GM23248 (cell line): ENCODE data around the gene PDE10A. TPM values are rescaled to one million over a fixed set of nuclear protein-coding genes. Genes with fewer than 3 reads are reported as not detected.

Source experiments
- DNase-seq: peaks from one replicate; pipeline ENCODE4 v3.0.0-alpha.2; 2015
- H2AFZ ChIP-seq: fragments of 200-600 bp; sonication (generic); 2 replicates; pipeline ENCODE4 v1.6.1; 2016; ENCODE audit warnings: antibody characterized with exemption
- H3F3A ChIP-seq: fragments of 200-600 bp; sonication (generic); 2 replicates; pipeline ENCODE4 v1.6.1; 2016; ENCODE audit warnings: mild to moderate bottlenecking, antibody characterized with exemption, mixed run types; ENCODE audit not compliant: insufficient read depth
- H3K27ac ChIP-seq: fragments of 200-600 bp; sonication (generic); 2 replicates; pipeline ENCODE4 v1.5.1; 2016; ENCODE audit warnings: mild to moderate bottlenecking
- H3K27me3 ChIP-seq: fragments of 200-600 bp; sonication (generic); replicated peaks from 2 replicates; pipeline ENCODE4 v1.6.1; 2016; ENCODE audit warnings: mild to moderate bottlenecking; ENCODE audit not compliant: insufficient read depth
- H3K36me3 ChIP-seq: fragments of 200-600 bp; sonication (generic); 2 replicates; pipeline ENCODE4 v1.6.1; 2016; ENCODE audit warnings: low read depth, mild to moderate bottlenecking
- H3K4me1 ChIP-seq: fragments of 200-600 bp; sonication (generic); 2 replicates; pipeline ENCODE4 v1.6.1; 2016; ENCODE audit warnings: mild to moderate bottlenecking; ENCODE audit not compliant: insufficient read depth
- H3K4me2 ChIP-seq: fragments of 200-600 bp; sonication (generic); one replicate; pipeline ENCODE4 v1.6.1; 2016; ENCODE audit warnings: mild to moderate bottlenecking; ENCODE audit not compliant: unreplicated experiment
- H3K4me3 ChIP-seq: fragments of 200-600 bp; sonication (generic); 2 replicates; pipeline ENCODE4 v1.5.1; 2016; ENCODE audit warnings: mild to moderate bottlenecking
- H3K79me2 ChIP-seq: fragments of 200-600 bp; sonication (generic); 2 replicates; pipeline ENCODE4 v1.6.1; 2016; ENCODE audit warnings: mild to moderate bottlenecking; ENCODE audit not compliant: insufficient read depth
- H3K9ac ChIP-seq: fragments of 200-600 bp; sonication (generic); 2 replicates; pipeline ENCODE4 v1.6.1; 2016; ENCODE audit warnings: mild to moderate bottlenecking
- H3K9me2 ChIP-seq: fragments of 200-600 bp; sonication (generic); 2 replicates; pipeline ENCODE4 v1.6.1; 2016; ENCODE audit warnings: mixed run types, mild to moderate bottlenecking, moderate library complexity; ENCODE audit not compliant: insufficient read depth
- H3K9me3 ChIP-seq: fragments of 200-600 bp; sonication (generic); one replicate; pipeline ENCODE4 v1.6.1; 2017; ENCODE audit warnings: low read depth
- H4K20me1 ChIP-seq: fragments of 200-600 bp; sonication (generic); 2 replicates; pipeline ENCODE4 v1.6.0; 2016; ENCODE audit not compliant: insufficient read depth
- EZH2 ChIP-seq: fragments of 200-600 bp; sonication (generic); IDR thresholded peaks from 2 replicates; pipeline ENCODE4 v1.6.1; 2018; ENCODE audit warnings: antibody characterized with exemption, mild to moderate bottlenecking; ENCODE audit not compliant: insufficient read depth, poor library complexity, severe bottlenecking
- EZH2phosphoT487 ChIP-seq: fragments of 200-600 bp; sonication (generic); IDR thresholded peaks from 2 replicates; pipeline ENCODE4 v1.6.1; 2018; ENCODE audit warnings: antibody characterized with exemption, moderate library complexity, mild to moderate bottlenecking, low read depth; ENCODE audit not compliant: insufficient read depth
- WGBS, 2 experiments: methylation state at CpG; one replicate each; pipeline ENCODE4 v1.1.6; 2015 to 2017; ENCODE audit warnings: low lambda C conversion rate in 2 of 2, low coverage in 1 of 2; ENCODE audit errors: missing lambda C conversion rate in 2 of 2; 5-methylcytosine and 5-hydroxymethylcytosine counted together
- in situ Hi-C: fragments of 300-500 bp; cut with MboI; formaldehyde crosslinking; loops from 2 replicates; pipeline ENCODE4 v1.15.0; 2020
- polyA plus RNA-seq: library from polyadenylated mRNA; unstranded; fragments of >200 nt; fragmentation: Nextera tagmentation; extraction: Ambion mirVana; gene quantifications from 2 replicates; pipeline ENCODE4 v1.2.1, GENCODE V29; 2016
- total RNA-seq: library from RNA; depleted of rRNA; stranded (reverse); fragments of >200 nt; shearing (Covaris generic); gene quantifications from 2 replicates; pipeline ENCODE4 v1.2.3, GENCODE V29; 2014

The PDE10A gene
- total and polyA plus RNA-seq, 2 experiments from 2014 or later: 0.11 to 0.21 TPM

DNA sequence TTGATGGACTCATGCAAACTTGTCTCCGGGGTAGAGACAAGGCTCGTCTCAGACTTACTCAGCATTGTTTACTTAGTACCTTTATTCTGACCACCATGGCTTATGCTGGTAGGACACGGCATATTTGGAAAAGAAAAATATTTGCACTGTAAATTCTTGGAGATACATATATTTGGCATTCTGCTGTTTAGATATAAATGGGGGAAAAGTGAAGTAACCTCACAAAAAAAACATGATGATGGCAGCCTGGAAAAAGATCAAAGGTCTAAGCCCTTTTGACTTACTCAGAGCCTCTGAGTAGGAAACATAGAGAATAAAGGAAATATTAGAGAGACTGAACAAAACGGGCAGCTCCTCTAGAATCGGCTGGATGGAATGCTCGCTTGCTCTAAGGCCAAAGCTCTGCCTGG is 32.5 kb downstream of the PDE10A start:
- no peak overlapping the region for H3K27ac ChIP-seq
- no peak for TF ChIP-seq EZH2phosphoT487
- TF ChIP-seq EZH2: no peak
- no peaks in the 10 kb centered on the region for H3K9me3 ChIP-seq
- H3K27me3 ChIP-seq: no peaks in the 10 kb centered on the region
- H3K4me3 ChIP-seq: no peak overlapping the region
- H3K4me2 ChIP-seq: no peak overlapping the region
- H3K9me2 ChIP-seq: no peaks in the 10 kb centered on the region
- H3K36me3 ChIP-seq: no peaks in the 10 kb centered on the region
- H3K79me2 ChIP-seq: no peaks in the 10 kb centered on the region
- H2AFZ ChIP-seq: no peak overlapping the region
- no peak for DNase-seq
- WGBS, 2 experiments: 12 to 17% methylated on average over 6 of the region's 6 CpGs
- H3K4me1 ChIP-seq: no peaks in the 10 kb centered on the region
- no peaks in the 10 kb centered on the region for H3F3A ChIP-seq
- H4K20me1 ChIP-seq: no peaks in the 10 kb centered on the region
- in situ Hi-C loops: no loop called here
- H3K9ac ChIP-seq: no peak overlapping the region

DNA sequence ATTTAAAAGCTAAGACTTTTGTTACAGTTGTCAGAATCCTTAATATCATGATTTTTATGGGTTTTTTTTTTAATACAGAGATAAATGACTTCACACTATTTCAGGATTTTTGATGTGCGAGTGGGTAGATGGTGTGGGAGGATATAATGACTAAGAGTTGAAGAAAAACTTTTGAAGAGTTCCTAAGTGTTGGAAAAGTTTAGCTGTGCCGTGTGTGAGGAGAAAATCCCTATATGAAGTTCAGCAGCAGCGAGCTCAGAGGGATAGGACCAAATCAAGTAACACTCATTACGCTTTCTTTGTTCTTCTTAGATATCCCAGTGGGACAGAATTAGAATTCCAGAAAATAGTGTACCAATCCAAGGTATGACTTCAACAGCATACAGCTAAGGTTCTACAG is 34.1 kb downstream of the PDE10A start:
- H3K4me2 ChIP-seq: no peak overlapping the region
- H4K20me1 ChIP-seq: no peaks in the 10 kb centered on the region
- DNase-seq: no peak
- H2AFZ ChIP-seq: no peak overlapping the region
- no peak overlapping the region for H3K9ac ChIP-seq
- H3K4me3 ChIP-seq: no peak overlapping the region
- H3K27ac ChIP-seq: no peak overlapping the region
- no peaks in the 10 kb centered on the region for H3F3A ChIP-seq
- no peaks in the 10 kb centered on the region for H3K9me3 ChIP-seq
- in situ Hi-C loops: no loop called here
- H3K4me1 ChIP-seq: no peaks in the 10 kb centered on the region
- H3K36me3 ChIP-seq: no peaks in the 10 kb centered on the region
- no peaks in the 10 kb centered on the region for H3K9me2 ChIP-seq
- no peak for TF ChIP-seq EZH2
- no peak for TF ChIP-seq EZH2phosphoT487
- H3K27me3 ChIP-seq: no peaks in the 10 kb centered on the region
- WGBS, 2 experiments: 17 to 19% methylated on average over 4 of the region's 4 CpGs
- no peaks in the 10 kb centered on the region for H3K79me2 ChIP-seq

GRCh38 chr6:165627366-165627765 is 35.7 kb downstream of the PDE10A start:
- Histone ChIP-seq H3K4me3 (no peak overlapping the region), H3K9ac (no peak overlapping the region), H3K4me1 (no peaks in the 10 kb centered on the region), H3K9me2 (no peaks in the 10 kb centered on the region), H3K36me3 (no peaks in the 10 kb centered on the region), H3K27ac (no peak overlapping the region), H3K4me2 (no peak overlapping the region), H3K9me3 (no peaks in the 10 kb centered on the region), H4K20me1 (no peaks in the 10 kb centered on the region), H3K79me2 (no peaks in the 10 kb centered on the region), H3F3A (no peaks in the 10 kb centered on the region), H3K27me3 (no peaks in the 10 kb centered on the region), H2AFZ (no peak overlapping the region)
- 24 to 28% methylated on average over 4 of the region's 4 CpGs for WGBS, 2 experiments
- TF ChIP-seq EZH2: no peak
- TF ChIP-seq EZH2phosphoT487: no peak
- DNase-seq: no peak
- in situ Hi-C loops: no loop called here

GRCh38 chr6:165626711-165627110 is 36.3 kb downstream of the PDE10A start:
- H3F3A ChIP-seq: no peaks in the 10 kb centered on the region
- H3K79me2 ChIP-seq: no peaks in the 10 kb centered on the region
- DNase-seq: no peak
- no peaks in the 10 kb centered on the region for H3K4me1 ChIP-seq
- no peaks in the 10 kb centered on the region for H3K36me3 ChIP-seq
- no peaks in the 10 kb centered on the region for H4K20me1 ChIP-seq
- H3K27ac ChIP-seq: no peak overlapping the region
- in situ Hi-C loops: no loop called here
- no peaks in the 10 kb centered on the region for H3K27me3 ChIP-seq
- no peak overlapping the region for H3K4me2 ChIP-seq
- H3K9me3 ChIP-seq: no peaks in the 10 kb centered on the region
- no peak overlapping the region for H3K9ac ChIP-seq
- WGBS, 2 experiments: 17 to 22% methylated on average over 5 to 6 of the region's 6 CpGs
- no peaks in the 10 kb centered on the region for H3K9me2 ChIP-seq
- H3K4me3 ChIP-seq: no peak overlapping the region
- TF ChIP-seq EZH2 (no peak), EZH2phosphoT487 (no peak)
- H2AFZ ChIP-seq: no peak overlapping the region
